K562 (cell line): ENCODE results near the gene MATCAP1. TPM values are rescaled to one million over a fixed set of nuclear protein-coding genes. Genes with fewer than 3 reads are reported as not detected.

Source experiments
- CREB1 ChIP-seq, 2 experiments: sonication (generic) in 1 of 2; formaldehyde crosslinking in 1 of 2; IDR thresholded peaks; 2 replicates each; pipeline versions ENCODE4 v1.6.1 to v1.8.0; 2012 to 2022; ENCODE audit warnings: inconsistent platforms in 1 of 2, mild to moderate bottlenecking in 1 of 2, missing genetic modification reagents in 1 of 2, moderate library complexity in 1 of 2
- HDAC2 ChIP-seq: fragments of 450-650 bp; IDR thresholded peaks from 2 replicates; pipeline ENCODE4 v1.6.1; 2016; ENCODE audit warnings: mild to moderate bottlenecking
- HNRNPUL1 ChIP-seq: fragments of 200-400 bp; formaldehyde crosslinking; IDR thresholded peaks from 2 replicates; pipeline ENCODE4 v1.6.1; 2017; ENCODE audit warnings: low read length
- IRF1 ChIP-seq: sonication (generic); formaldehyde crosslinking; IDR thresholded peaks from 2 replicates; pipeline ENCODE4 v1.8.0; 2022; ENCODE audit warnings: missing genetic modification reagents, mild to moderate bottlenecking, borderline replicate concordance
- JUN ChIP-seq, 2 experiments: sonication (generic) in 1 of 2; formaldehyde crosslinking in 1 of 2; IDR thresholded peaks; 2 replicates each; pipeline versions ENCODE4 v1.6.1 to v1.8.0; 2012 to 2022; ENCODE audit warnings: borderline replicate concordance in 2 of 2, mild to moderate bottlenecking in 2 of 2, improper control_type of control experiment in 1 of 2, low read depth in 1 of 2, low read length in 1 of 2, missing genetic modification reagents in 1 of 2
- MAFG ChIP-seq: fragments of 450-650 bp; conservative IDR thresholded peaks from 2 replicates; pipeline ENCODE4 v1.6.1; 2016; ENCODE audit warnings: missing genetic modification characterization, missing compliant biosample characterization
- MCM7 ChIP-seq, 2 experiments: fragments of 450-650 bp; IDR thresholded peaks; 2 replicates each; pipeline ENCODE4 v1.6.1; 2016 to 2018
- MXI1 ChIP-seq: IDR thresholded peaks from 2 replicates; pipeline ENCODE4 v1.6.1; 2011; ENCODE audit warnings: low read depth, mild to moderate bottlenecking, improper control_type of control experiment, low read length
- RBM39 ChIP-seq: fragments of 200-400 bp; formaldehyde crosslinking; optimal IDR thresholded peaks from 2 replicates; pipeline ENCODE3; 2018; ENCODE audit warnings: low read depth, low read length
- SAFB ChIP-seq: fragments of 200-400 bp; formaldehyde crosslinking; IDR thresholded peaks from 2 replicates; pipeline ENCODE4 v1.6.1; 2017; ENCODE audit warnings: low read depth, low read length, borderline replicate concordance
- SRSF3 ChIP-seq: fragments of 200-400 bp; formaldehyde crosslinking; IDR thresholded peaks from 2 replicates; pipeline ENCODE4 v1.6.1; 2016; ENCODE audit warnings: mild to moderate bottlenecking, low read length, moderate library complexity; ENCODE audit not compliant: insufficient read depth
- TAF9B ChIP-seq: fragments of 450-650 bp; IDR thresholded peaks from 2 replicates; pipeline ENCODE4 v1.6.1; 2018; ENCODE audit warnings: mild to moderate bottlenecking; ENCODE audit not compliant: partially characterized antibody
- TOE1 ChIP-seq, 2 experiments: fragments of 450-650 bp in 1 of 2; sonication (generic) in 1 of 2; formaldehyde crosslinking in 1 of 2; IDR thresholded peaks; 2 replicates each; pipeline versions ENCODE4 v1.7.1 to v1.8.0; 2016 to 2022; ENCODE audit warnings: borderline replicate concordance in 2 of 2, mild to moderate bottlenecking in 2 of 2, antibody characterized with exemption in 1 of 2, inconsistent platforms in 1 of 2, low read depth in 1 of 2, missing genetic modification reagents in 1 of 2, moderate library complexity in 1 of 2
- USF2 ChIP-seq: sonication (generic); formaldehyde crosslinking; IDR thresholded peaks from 2 replicates; pipeline ENCODE4 v1.5.0; 2020; ENCODE audit warnings: missing genetic modification reagents
- ZBTB11 ChIP-seq, 3 experiments: fragments of 200-800 bp in 1 of 3; fragments of 250-450 bp in 1 of 3; fragments of 450-650 bp in 1 of 3; sonication (Bioruptor Pico) in 1 of 3; sonication (Bioruptor generic) in 1 of 3; formaldehyde crosslinking in 1 of 3; IDR thresholded peaks; 2 replicates each; pipeline versions ENCODE4 v1.6.1 to v1.8.0; 2016 to 2022; ENCODE audit warnings: mild to moderate bottlenecking in 2 of 3, missing genetic modification characterization in 2 of 3, missing compliant biosample characterization in 1 of 3, moderate library complexity in 1 of 3
- ZFP30 ChIP-seq: fragments of 250-450 bp; sonication (Bioruptor Pico); IDR thresholded peaks from 2 replicates; pipeline ENCODE4 v1.8.0; 2022; ENCODE audit warnings: moderate library complexity, mild to moderate bottlenecking, inconsistent platforms, borderline replicate concordance
- ZNF140 ChIP-seq: fragments of 250-450 bp; sonication (Bioruptor Pico); IDR thresholded peaks from 2 replicates; pipeline ENCODE4 v1.8.0; 2021; ENCODE audit warnings: moderate library complexity, mild to moderate bottlenecking, inconsistent platforms
- ZNF165 ChIP-seq: fragments of 250-450 bp; sonication (Bioruptor Pico); IDR thresholded peaks from 2 replicates; pipeline ENCODE4 v1.4.0; 2020; ENCODE audit warnings: borderline replicate concordance
- ZNF444 ChIP-seq: fragments of 250-450 bp; sonication (Bioruptor Pico); IDR thresholded peaks from 2 replicates; pipeline ENCODE4 v1.4.0; 2020; ENCODE audit warnings: mild to moderate bottlenecking, moderate library complexity
- ZNF511 ChIP-seq: sonication (generic); formaldehyde crosslinking; IDR thresholded peaks from 2 replicates; pipeline ENCODE4 v1.8.0; 2022; ENCODE audit warnings: mild to moderate bottlenecking, missing genetic modification reagents
- polyA plus RNA-seq, 8 experiments: library from polyadenylated mRNA; depleted of rRNA in 4 of 8; stranded (reverse) in 5 of 8; unstranded in 3 of 8; fragments of >200 nt; fragmentation: Nextera tagmentation in 2 of 8; fragmentation: Illumina TruSeq in 1 of 8; extraction: Ambion mirVana in 2 of 8; extraction: Trizol in 1 of 8; gene quantifications; 2 replicates each; pipeline versions ENCODE4 v1.2.1 to v1.2.3, GENCODE V29; 2011 to 2014; ENCODE audit warnings: inconsistent platforms in 1 of 8, missing spikeins in 1 of 8
- total RNA-seq, 7 experiments: library from RNA; depleted of rRNA in 6 of 7; stranded (reverse); fragments of >200 nt in 6 of 7; fragmentation: Illumina TruSeq in 2 of 7; extraction: Trizol in 2 of 7; gene quantifications; 2 replicates each; pipeline versions ENCODE4 v1.2.1 to v1.2.3, GENCODE V29; 2011 to 2021; ENCODE audit warnings: low replicate concordance in 1 of 7

Gene MATCAP1
- total and polyA plus RNA-seq, 9 of the 15 experiments (the other 6 are each of a cell fraction or from before 2014, with no cell fraction given) = 3.4 to 20.5 (median 10.3) TPM

GRCh38 chr16:67226804-67227566, 43.2 kb upstream of the MATCAP1 start, which contains the start of gene TMEM208 (continued):
- TF ChIP-seq ZFP30 (no peak), ZNF140 (CRISPR knock-in tag) (no peak), HDAC2 (peak; percentile 87), MCM7 (IDR thresholded peaks at IDR 0.05) (no peak), SRSF3 (no peak), SAFB (no peak), HNRNPUL1 (no peak), ZNF165 (CRISPR knock-in tag) (no peak), ZNF444 (CRISPR knock-in tag) (no peak), JUN (IDR thresholded peaks at IDR 0.05; ENCODE audit: borderline replicate concordance, low read depth, low read length) (0 out of 2 replicates have a peak, but pooled peaks have one; percentile 69), JUN (CRISPR knock-in tag; IDR thresholded peaks at IDR 0.05; ENCODE audit: borderline replicate concordance) (no peak), ZNF511 (CRISPR knock-in tag) (no peak), USF2 (CRISPR knock-in tag) (no peak), TOE1 (IDR thresholded peaks at IDR 0.05; ENCODE audit: borderline replicate concordance) (0 out of 2 replicates have a peak, but pooled peaks have one; percentile 69), TOE1 (CRISPR knock-in tag; IDR thresholded peaks at IDR 0.05; ENCODE audit: borderline replicate concordance, low read depth) (no peak), ZBTB11 (CRISPR knock-in tag; IDR thresholded peaks at IDR 0.05) (peak in 2 of 3 experiments; percentile 41 to 89; a peak in 4 of 6 replicates), MAFG (tag) (no peak), IRF1 (CRISPR knock-in tag) (no peak), MXI1 (peak; percentile 85; the same call in 1 of the 2 replicates), CREB1 (IDR thresholded peaks at IDR 0.05) (peak; percentile 100), CREB1 (CRISPR knock-in tag; IDR thresholded peaks at IDR 0.05) (peak; percentile 100), RBM39 (no peak), TAF9B (peak; percentile 68)
